ENCODE results near the gene TSC22D3.
"Not testable (repeated sequence)": the region's sequence is repeated elsewhere in the genome, so short reads cannot be mapped to it uniquely, and the experiment has no call there.

Gene TSC22D3

GRCh38 chrX:107677909-107678308 lies 97.7 kb downstream of the TSC22D3 start:
- no peak for DNase-seq

GRCh38 chrX:107677501-107677901 lies 98.1 kb downstream of the TSC22D3 start:
- peak in 1 of 2 experiments; percentile 26 for DNase-seq

- peak; percentile 58 to 83 for DNase-seq
Measured at GRCh38 chrX:107676559-107677378, 98.8 kb downstream of the TSC22D3 start.

GRCh38 chrX:107675823-107676555 lies 99.6 kb downstream of the TSC22D3 start:
- peak in 1 of 2 experiments; percentile 42 for DNase-seq

GRCh38 chrX:107675365-107675654 lies 100.3 kb downstream of the TSC22D3 start:
- no peak for DNase-seq

- DNase-seq, result peak; percentile 86 to 90
Measured at GRCh38 chrX:107674480-107675364, 100.9 kb downstream of the TSC22D3 start.

- peak in 1 of 2 experiments; percentile 39 for DNase-seq
Measured at GRCh38 chrX:107673933-107674479, 101.6 kb downstream of the TSC22D3 start.

GRCh38 chrX:107673431-107673830 lies 102.2 kb downstream of the TSC22D3 start:
- DNase-seq, result no peak

- DNase-seq, result peak; percentile 46 to 74
Measured at GRCh38 chrX:107672955-107673378, 102.6 kb downstream of the TSC22D3 start.

- not testable (repeated sequence) for DNase-seq
Measured at GRCh38 chrX:107671256-107671655, 104.3 kb downstream of the TSC22D3 start.

GRCh38 chrX:107669885-107670628 lies 105.5 kb downstream of the TSC22D3 start:
- DNase-seq, result no peak

- no peak for DNase-seq
Measured at GRCh38 chrX:107669261-107669660, 106.3 kb downstream of the TSC22D3 start.

GRCh38 chrX:107668710-107669109 lies 106.9 kb downstream of the TSC22D3 start:
- not testable (repeated sequence) for DNase-seq

- no peak for DNase-seq
Measured at GRCh38 chrX:107667426-107667825, 108.2 kb downstream of the TSC22D3 start.

- no peak for DNase-seq
Measured at GRCh38 chrX:107666931-107667330, 108.7 kb downstream of the TSC22D3 start.

All from NCI-H524 (cell line).